GM19397 (cell line): ENCODE data around the gene SLC2A2.

Source experiments
- ATAC-seq: cut with Tn5 transposase; IDR thresholded peaks from one replicate; pipeline ENCODE4 v1.9.1; 2021; ENCODE audit warnings: mild to moderate bottlenecking, moderate library complexity; ENCODE audit not compliant: unreplicated experiment

Gene SLC2A2

GRCh38 chr3:171038342-171038741 lies 11.8 kb upstream of the SLC2A2 start:
- ATAC-seq = no peak

- ATAC-seq = no peak
Observed at GRCh38 chr3:171028779-171029232, 2.3 kb upstream of the SLC2A2 start.

- ATAC-seq = peak; percentile 76
Observed at GRCh38 chr3:171028025-171028778, 1.7 kb upstream of the SLC2A2 start.

GRCh38 chr3:171023566-171023965 lies 3.0 kb downstream of the SLC2A2 start:
- no peak for ATAC-seq

DNA sequence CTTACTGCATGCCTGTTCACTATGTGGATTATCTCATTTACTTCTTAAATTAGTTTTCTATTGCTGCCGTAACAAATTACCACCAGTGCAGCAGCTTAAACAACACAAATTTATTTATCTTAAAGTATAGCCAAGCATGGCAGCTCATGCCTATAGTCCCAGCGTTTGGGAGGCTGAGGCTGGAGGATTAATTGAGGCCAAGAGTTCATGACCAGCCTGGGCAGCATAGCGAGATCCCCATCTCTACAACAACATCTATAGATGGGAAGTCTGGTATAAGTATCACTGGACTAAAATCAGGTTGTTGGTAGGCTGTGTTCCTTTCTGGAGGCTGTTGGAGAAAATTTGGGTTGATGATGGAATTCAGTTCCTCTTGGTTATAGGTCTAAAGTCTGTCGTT lies 5.1 kb downstream of the SLC2A2 start:
- no peak for ATAC-seq

GRCh38 chr3:171018156-171018935 lies 8.2 kb downstream of the SLC2A2 start:
- ATAC-seq = no peak

- no peak for ATAC-seq
Observed at GRCh38 chr3:171013822-171014748, 12.4 kb downstream of the SLC2A2 start.

DNA sequence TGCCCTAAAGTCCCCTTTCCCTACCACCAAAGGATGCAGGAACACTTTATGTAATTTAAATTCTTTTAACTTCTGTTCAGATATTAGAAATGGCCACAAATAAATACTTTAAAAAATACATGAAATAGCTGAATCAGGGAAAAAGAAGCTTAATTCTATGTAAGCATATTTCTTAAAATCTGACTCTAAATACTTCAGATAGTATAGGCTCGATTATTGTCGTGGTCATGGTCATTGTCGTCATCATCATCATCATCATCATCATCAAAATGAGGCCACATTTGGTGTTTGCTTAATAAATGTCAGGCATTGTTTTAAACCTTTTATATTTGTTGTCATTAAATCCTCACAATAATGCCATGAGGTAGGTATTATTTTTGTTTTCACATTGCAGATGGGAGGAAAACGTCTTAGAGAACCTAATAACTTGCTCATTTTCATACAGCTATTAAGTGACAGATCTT lies 14.6 kb downstream of the SLC2A2 start:
- ATAC-seq = no peak

DNA sequence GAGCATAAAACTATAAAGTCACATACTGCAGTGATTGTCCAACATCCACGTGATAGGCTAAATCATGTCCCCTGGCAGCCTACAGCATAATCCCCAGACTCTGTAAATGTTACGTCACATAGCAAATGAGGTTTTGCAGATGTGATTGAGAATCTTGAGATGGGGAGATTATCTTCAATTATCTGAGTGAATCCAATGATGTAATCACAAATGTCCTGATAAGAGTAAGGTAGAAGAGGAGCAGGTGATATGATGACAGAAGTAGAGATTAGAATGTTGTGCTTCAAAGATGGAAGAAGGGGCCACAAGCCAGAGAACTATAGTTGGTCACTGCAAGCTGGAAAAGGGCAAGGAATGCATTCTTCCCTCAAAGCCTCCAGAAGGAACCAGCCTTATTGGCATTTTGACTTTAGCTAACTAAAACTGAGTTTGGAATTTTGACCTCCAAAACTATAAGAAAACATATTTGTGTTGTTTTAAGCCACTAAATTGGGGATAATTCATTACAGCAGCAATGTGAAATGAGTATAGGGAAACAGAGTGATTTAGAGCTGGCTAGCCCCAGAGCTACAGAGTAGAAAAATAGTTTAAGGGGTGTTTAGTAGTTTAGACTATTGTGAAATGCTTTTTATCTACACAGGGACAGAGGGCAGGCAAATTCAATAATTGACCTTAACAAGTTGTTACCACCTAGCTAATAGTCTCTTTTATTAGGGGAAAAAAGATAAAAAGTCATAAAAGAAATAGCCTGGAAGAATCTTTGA lies 15.2 kb downstream of the SLC2A2 start:
- no peak for ATAC-seq

- no peak for ATAC-seq
Observed at GRCh38 chr3:171007316-171007715, 19.2 kb downstream of the SLC2A2 start.

DNA sequence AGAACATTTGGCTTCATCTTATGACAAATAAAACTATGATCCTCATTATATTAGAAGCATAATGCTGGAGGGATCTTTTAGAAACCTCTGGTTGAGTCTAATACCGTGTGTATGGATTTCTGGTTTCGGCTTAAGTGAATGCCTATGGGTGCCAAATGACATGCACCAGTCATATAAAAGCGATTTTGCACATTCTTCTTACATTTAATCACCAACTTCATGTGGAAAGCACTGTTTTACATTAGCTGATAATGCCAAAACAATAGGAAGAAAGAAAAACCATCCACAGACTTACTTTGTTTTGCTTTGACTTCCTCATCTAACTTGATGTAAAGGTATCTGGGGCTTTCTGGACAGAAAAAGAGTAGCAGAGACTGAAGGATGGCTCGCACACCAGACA lies 20.9 kb downstream of the SLC2A2 start:
- ATAC-seq = no peak

- no peak for ATAC-seq
Observed at GRCh38 chr3:171001957-171002694, 24.4 kb downstream of the SLC2A2 start.

DNA sequence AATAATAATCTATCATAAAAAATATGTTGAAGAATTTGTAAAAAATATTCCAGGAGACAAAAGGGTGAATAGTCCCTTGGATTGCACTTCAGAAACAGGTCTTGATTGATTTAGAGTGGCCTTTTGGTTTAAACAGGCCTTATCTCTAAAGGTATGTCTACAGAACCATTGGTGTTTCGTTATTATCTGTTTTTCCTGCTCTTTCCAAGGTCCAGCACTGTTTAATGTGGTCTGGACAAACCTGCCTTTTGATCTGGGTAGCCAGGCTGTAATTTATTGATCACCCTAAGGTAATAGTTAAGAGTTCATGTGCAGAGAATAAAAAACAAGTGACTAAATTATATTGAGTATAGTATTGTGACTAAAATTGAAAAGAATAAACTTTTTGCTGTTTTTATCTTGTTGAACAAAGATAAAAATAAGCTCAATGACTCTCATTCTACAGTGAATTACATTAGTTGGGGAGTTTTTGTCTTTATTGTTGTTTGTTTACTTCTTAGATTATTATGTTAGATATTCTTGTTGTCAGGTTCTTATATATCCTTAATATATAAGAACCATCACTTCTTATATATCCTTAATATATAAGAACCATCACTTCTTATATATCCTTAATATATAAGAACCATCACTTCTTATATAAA lies 25.1 kb downstream of the SLC2A2 start:
- ATAC-seq = no peak

DNA sequence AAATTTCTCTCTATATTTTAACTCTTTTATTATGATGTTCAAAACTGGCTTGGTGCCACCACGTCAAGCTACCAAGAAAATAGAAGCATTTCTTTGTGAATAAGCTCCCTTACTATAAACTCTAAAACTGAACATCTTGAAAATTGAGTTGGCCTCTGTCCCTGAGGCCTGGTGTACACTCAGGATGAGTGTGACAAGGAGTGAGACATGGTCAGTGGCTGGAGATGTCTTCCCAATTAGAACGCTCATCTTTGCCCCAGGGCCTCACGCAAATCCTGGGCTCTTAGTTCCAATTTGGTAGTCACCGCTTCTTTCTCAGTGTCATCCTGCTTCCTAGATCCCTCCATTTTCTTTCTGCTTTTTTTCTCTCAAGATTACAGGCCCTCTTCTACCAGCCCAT lies 26.2 kb downstream of the SLC2A2 start:
- no peak for ATAC-seq

- ATAC-seq = no peak
Observed at GRCh38 chr3:170999737-171000242, 26.7 kb downstream of the SLC2A2 start.

DNA sequence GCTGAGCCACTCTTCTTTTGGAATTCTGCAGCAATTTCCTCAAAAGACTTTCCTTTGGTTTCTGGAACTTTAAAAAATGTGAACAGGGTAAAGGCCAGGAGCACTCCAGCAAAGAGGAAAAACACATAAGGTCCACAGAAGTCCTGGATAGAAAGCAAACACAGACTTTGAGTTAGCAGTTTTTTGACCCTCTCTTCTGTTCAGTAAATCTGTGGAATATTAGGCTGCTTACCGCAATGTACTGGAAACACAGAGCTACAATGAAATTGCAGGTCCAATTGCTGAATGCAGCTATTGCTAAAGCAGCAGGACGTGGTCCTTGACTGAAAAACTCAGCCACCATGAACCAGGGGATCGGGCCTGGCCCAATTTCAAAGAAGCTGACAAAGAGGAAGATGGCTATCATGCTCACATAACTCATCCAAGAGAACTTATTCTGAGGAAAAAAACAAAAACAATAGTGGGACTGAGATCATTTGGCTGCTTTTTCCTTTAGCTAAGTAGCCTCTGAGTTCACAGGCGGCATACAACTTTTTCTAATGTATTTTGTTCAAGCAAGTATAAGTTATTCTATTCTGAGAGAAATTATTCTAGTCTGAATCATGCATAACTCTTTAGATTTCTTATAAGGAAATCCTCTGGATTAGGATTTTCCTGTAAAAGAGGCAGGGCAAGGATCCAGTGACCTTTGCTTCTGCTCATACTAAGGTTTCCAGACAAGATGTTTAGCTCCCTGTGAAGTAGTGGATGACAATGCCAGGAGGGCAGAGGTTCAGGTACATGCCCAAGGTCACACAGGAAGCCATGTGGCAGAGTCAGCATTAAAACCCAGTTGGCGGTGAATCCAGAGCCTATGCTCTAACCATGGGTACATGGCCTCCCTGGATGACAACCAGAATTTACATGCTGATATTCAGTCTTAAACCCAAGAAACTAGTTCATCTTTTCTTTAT lies 28.3 kb downstream of the SLC2A2 start:
- ATAC-seq = no peak

DNA sequence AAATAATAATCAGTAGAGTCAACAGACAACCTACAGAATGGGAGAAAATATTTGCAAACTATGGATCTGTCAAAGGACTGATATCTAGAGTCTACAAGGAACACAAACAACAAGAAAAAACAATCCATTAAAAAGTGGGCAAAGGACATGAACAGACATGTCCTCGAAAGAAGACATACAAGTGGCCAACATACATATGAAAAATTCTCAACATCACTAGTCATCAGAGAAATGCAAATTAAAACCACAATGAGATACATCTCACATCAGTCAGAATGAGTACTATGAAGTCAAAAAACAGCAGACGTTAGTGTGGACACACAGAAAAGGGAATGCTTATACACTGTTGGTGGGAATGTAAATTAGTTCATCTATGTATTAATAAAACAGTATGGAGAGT lies 33.7 kb downstream of the SLC2A2 start:
- no peak for ATAC-seq

- no peak for ATAC-seq
Observed at GRCh38 chr3:170991664-170992063, 34.9 kb downstream of the SLC2A2 start.
